ENCODE results near the gene MYO15A.

GRCh38 chr17:18138065-18138749, 29.7 kb downstream of the MYO15A start:
- TF ChIP-seq, protein P1, sequence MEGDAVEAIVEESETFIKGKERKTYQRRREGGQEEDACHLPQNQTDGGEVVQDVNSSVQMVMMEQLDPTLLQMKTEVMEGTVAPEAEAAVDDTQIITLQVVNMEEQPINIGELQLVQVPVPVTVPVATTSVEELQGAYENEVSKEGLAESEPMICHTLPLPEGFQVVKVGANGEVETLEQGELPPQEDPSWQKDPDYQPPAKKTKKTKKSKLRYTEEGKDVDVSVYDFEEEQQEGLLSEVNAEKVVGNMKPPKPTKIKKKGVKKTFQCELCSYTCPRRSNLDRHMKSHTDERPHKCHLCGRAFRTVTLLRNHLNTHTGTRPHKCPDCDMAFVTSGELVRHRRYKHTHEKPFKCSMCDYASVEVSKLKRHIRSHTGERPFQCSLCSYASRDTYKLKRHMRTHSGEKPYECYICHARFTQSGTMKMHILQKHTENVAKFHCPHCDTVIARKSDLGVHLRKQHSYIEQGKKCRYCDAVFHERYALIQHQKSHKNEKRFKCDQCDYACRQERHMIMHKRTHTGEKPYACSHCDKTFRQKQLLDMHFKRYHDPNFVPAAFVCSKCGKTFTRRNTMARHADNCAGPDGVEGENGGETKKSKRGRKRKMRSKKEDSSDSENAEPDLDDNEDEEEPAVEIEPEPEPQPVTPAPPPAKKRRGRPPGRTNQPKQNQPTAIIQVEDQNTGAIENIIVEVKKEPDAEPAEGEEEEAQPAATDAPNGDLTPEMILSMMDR (IDR thresholded peaks at IDR 0.05; ENCODE audit: low read length), result no peak
- no peak for TF ChIP-seq EZH2 (optimal IDR thresholded peaks at IDR 0.05; ENCODE audit: low read depth, low read length)
- no peak for TF ChIP-seq EZH2phosphoT487 (IDR thresholded peaks at IDR 0.05; ENCODE audit: low read length)
